Measurements from ENCODE around the gene TSEN2. TPM values are rescaled to one million over a fixed set of nuclear protein-coding genes. Genes with fewer than 3 reads are reported as not detected.

Gene TSEN2
- total RNA-seq, 1 experiment from 2014 or later, result 22.0 TPM

DNA sequence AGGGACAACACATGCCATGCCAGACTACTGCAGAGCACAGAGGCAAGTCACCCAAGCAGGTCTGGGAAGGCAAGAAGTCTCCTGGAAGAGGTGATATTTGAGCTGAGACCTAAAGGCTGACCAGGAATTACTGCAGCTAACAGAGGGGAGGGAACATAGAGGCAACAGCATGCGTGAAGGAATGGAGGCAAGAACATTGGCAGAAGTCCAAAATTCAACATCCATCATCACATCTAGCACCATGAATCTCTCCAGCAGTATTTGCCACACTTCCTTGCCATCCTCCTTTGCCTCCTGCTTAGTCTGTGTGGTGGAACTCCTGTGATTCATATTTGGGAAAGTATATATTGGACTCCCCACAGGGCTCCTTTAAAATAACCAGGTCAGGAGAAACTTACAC is 870 bp upstream of the TSEN2 start:
- no CpG with 5 or more reads among the region's 1 CpG for WGBS (ENCODE audit: extremely low coverage, insufficient read length, low lambda C conversion rate)

More for the DNA sequence above, 870 bp upstream of the TSEN2 start:
- Mint-ChIP-seq H3K36me3 (ENCODE audit: insufficient read depth in 1 of 3, low read depth in 3 of 3) (peaks cover 0 to 7% (median 0%) of the 10 kb centered on the region in 3 experiments; a peak in 2 of 7 replicates), H3K4me1 (peaks cover 17 to 26% of the 10 kb centered on the region in 2 experiments), H3K27me3 (ENCODE audit: low read depth) (peaks cover 6% of the 10 kb centered on the region), H3K27ac (no peak overlapping the region), H3K4me3 (peak overlapping the region; percentile 92 to 96), H3K9me3 (no peaks in the 10 kb centered on the region)
- H2BK120ac ChIP-seq (ENCODE audit: low read depth, low read length, poor library complexity, severe bottlenecking), result no peak overlapping the region
- no peak overlapping the region for H4K8ac ChIP-seq (replicated peaks; ENCODE audit: insufficient read length, low read depth, low read length)
- H3T11ph ChIP-seq (ENCODE audit: low read length), result no peak overlapping the region
- H3K9ac ChIP-seq (ENCODE audit: extremely low read depth, insufficient read length, low read length), result no peak overlapping the region
- TF ChIP-seq, protein P1, sequence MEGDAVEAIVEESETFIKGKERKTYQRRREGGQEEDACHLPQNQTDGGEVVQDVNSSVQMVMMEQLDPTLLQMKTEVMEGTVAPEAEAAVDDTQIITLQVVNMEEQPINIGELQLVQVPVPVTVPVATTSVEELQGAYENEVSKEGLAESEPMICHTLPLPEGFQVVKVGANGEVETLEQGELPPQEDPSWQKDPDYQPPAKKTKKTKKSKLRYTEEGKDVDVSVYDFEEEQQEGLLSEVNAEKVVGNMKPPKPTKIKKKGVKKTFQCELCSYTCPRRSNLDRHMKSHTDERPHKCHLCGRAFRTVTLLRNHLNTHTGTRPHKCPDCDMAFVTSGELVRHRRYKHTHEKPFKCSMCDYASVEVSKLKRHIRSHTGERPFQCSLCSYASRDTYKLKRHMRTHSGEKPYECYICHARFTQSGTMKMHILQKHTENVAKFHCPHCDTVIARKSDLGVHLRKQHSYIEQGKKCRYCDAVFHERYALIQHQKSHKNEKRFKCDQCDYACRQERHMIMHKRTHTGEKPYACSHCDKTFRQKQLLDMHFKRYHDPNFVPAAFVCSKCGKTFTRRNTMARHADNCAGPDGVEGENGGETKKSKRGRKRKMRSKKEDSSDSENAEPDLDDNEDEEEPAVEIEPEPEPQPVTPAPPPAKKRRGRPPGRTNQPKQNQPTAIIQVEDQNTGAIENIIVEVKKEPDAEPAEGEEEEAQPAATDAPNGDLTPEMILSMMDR (conservative IDR thresholded peaks at IDR 0.05), result no peak
- H3K79me2 ChIP-seq (ENCODE audit: insufficient read depth, low read length), result peaks cover 3% of the 10 kb centered on the region; the same call in 1 of the 2 replicates
- H2AK5ac ChIP-seq (ENCODE audit: insufficient read length, low read length), result no peak overlapping the region
- H4K91ac ChIP-seq (ENCODE audit: insufficient read length, low read depth, low read length), result no peak overlapping the region
- no peak overlapping the region for H3K4ac ChIP-seq (ENCODE audit: low read depth, low read length)
- DNase-seq, result no peak
- no peaks in the 10 kb centered on the region for H4K20me1 ChIP-seq (ENCODE audit: control insufficient read depth, insufficient read depth, insufficient read length)
- H3K27ac ChIP-seq (ENCODE audit: insufficient read length, low read depth, low read length), result no peak overlapping the region
- H2BK5ac ChIP-seq (ENCODE audit: insufficient read length, low read length), result no peak overlapping the region
- no peak overlapping the region for H3K56ac ChIP-seq (ENCODE audit: insufficient read length, low read depth, low read length)
- no peak overlapping the region for H2BK15ac ChIP-seq (ENCODE audit: low read depth, low read length)
- peak overlapping the region; percentile 81 for H3K4me2 ChIP-seq (ENCODE audit: insufficient read depth, insufficient read length, low read length)
- no peaks in the 10 kb centered on the region for H3K79me1 ChIP-seq (ENCODE audit: insufficient read depth, low read depth, low read length, poor library complexity, severe bottlenecking)
- H2BK20ac ChIP-seq (ENCODE audit: low read depth, low read length, poor library complexity, severe bottlenecking), result no peak overlapping the region
- no peak overlapping the region for H3K23ac ChIP-seq (ENCODE audit: insufficient read length, low read depth, low read length)
- H3K9me3 ChIP-seq (ENCODE audit: control insufficient read depth, low read depth, low read length), result no peaks in the 10 kb centered on the region
- H3K14ac ChIP-seq (ENCODE audit: insufficient read depth, low read length), result no peak overlapping the region
- no peak overlapping the region for H2AFZ ChIP-seq (ENCODE audit: low read length)
- H4K5ac ChIP-seq (ENCODE audit: insufficient read length, low read depth, low read length), result no peak overlapping the region
- peaks cover 11% of the 10 kb centered on the region for H3K23me2 ChIP-seq (ENCODE audit: insufficient read length, low read depth, low read length, poor library complexity, severe bottlenecking)
- H3K4me1 ChIP-seq (ENCODE audit: insufficient read depth, low read length), result peaks cover 3% of the 10 kb centered on the region; the same call in 1 of the 2 replicates
- no peak overlapping the region for H2BK12ac ChIP-seq (ENCODE audit: insufficient read length, low read depth, low read length)
- no peaks in the 10 kb centered on the region for H3K27me3 ChIP-seq (ENCODE audit: insufficient read depth, low read length)
- no peak overlapping the region for H3K18ac ChIP-seq (ENCODE audit: insufficient read length, low read depth, low read length)

Data from H9 (cell line).